ENCODE measurements around the gene ROCK1.
"Not testable (repeated sequence)": the region's sequence is repeated elsewhere in the genome, so short reads cannot be mapped to it uniquely, and the experiment has no call there.

The ROCK1 gene

DNA sequence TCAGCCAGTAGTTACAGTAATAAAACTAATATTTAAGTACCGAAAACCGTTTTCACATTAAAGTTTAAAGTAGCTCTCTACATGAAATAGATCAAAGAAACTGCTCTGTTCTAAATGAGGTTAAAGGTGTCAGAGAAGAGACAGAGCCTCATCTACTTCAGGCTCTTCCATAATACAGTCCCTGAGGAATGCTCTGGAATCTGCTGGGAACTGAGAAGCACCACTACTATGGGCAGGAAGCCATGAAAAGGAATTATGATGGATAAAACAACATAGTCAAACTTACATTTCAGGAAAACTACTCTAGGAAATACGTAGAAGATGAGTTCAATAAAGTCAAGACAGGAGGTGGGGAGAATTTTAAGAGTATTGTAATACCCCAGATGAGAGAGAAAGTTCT, 60.0 kb downstream of the ROCK1 start:
- DNase-seq = no peak

DNA sequence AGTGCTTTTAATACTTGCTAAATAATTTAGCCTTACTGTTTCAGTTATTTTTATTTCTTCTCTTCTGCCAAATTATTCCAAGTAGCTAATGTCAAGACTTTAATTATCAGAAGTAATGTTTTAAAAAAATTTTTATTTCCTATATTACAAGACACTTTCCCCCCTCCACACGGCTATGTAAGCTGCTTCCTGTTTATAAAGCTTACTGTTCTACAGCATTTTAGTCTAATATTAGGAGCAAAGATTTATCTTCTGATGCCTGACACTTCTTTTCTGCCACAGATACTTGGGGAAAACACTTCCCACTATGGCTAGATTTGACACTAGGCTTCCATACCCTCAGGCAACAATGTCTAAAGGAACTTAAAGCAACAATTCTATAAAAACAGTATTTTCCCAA, 62.3 kb downstream of the ROCK1 start:
- no peak for DNase-seq

DNA sequence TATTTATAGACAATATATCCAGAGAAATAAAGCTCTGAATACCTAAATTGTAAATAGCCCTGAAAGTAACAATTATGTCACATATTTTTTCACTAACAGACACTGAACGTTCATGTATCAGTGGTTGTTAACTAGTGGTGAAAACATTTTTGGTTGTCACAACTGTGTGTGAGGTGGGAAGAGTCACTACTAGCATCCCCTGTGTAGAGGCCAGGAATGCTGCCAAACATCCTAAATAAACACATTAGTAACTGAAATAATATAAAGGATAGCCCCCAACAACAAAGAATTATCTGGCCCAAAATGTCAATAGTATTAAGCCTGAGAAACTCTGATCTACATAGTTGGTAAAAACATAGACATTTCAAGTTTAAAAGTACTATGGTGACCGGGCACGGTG, 64.5 kb downstream of the ROCK1 start:
- DNase-seq = no peak

DNA sequence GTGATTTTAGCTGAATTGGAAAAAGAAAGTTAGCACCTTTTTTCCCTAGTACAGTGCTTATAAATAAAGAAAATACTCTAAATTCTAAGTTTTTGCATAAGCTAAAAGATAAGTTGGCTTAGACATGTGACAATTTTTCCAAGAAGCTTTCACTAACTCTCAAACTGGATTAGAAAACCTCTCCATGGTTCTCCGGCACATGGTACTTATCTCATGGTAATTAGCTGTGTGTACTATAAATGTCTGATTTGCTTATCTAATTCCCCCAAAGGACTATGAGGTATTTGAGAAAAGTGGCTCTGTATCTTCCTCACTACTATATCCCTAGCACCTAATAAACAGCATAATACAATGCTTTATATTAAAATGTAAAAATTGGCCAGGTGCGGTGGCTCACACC, 71.1 kb downstream of the ROCK1 start:
- no peak for DNase-seq

DNA sequence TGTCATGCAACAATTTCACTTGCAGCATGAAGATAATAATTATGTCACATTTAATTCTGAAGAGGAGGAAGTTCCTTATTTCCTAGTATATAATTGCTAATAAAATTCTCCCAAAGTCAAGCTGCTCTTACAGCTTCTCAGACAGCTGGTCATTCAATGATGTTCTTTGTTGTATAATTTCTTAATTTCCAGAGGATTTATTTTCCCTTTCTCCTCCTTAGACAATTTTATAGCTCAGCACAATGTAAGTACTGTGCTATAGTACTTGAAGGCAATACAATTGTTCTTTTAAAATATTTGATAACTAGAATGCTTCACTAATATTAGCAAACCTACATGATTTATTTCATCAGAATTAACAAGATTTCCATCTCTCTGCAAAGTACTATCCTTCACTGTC, 73.4 kb downstream of the ROCK1 start:
- DNase-seq = no peak

DNA sequence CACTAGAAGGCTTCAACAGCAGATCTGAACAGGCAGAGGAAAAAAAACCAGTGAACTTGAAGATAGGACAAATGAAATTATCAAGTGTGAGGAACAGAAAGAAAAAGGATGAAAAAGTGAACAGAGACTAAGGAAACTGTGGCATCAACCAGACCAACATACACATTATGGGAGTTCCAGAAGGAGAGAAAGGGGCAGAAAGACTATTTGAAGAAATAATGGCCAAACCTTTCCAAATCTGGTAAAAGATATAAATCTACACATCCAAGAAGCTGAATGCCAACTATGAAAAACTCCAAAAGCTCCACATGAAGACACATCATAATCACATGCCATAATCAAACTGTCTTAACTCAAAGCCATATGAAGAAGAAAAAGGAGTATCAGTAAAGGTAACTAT, 79.8 kb downstream of the ROCK1 start:
- DNase-seq = no peak

DNA sequence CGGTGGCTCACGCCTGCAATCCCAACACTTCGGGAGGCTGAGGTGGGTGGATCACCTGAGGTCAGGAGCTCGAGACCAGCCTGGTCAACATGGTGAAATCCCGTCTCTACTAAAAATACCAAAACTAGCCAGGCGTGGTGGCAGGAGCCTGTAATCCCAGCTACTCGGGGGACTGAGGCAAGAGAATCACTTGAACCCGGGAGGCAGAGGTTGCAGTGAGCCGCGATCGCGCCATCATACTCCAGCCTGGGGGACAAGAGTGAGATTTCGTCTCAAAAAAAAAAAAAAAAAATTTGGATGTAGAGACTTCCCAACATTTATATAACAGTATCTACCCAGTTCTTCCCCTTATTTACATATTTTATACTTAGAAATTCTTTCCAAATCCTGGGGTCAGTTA, 93.4 kb downstream of the ROCK1 start:
- DNase-seq = not testable (repeated sequence)

DNA sequence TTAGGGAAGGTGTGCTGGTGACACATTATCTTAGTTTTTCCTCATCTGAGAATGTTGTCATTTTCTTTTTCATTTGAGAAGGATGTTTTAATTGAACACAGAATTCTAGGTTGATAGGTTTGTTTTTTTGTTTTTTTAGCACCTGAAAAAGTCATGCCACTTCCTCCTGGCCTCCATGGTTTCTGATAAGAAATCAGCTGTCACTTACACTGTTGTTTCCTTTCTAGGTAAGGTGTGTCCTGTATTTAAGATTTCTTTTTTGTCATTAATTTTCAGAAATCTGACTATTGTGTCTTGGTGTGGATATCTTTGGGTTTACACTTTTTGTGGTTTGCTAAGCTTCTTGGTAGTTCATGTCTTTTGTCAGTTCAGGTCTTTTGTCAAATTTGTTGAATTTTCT, 99.3 kb downstream of the ROCK1 start:
- no peak for DNase-seq

DNA sequence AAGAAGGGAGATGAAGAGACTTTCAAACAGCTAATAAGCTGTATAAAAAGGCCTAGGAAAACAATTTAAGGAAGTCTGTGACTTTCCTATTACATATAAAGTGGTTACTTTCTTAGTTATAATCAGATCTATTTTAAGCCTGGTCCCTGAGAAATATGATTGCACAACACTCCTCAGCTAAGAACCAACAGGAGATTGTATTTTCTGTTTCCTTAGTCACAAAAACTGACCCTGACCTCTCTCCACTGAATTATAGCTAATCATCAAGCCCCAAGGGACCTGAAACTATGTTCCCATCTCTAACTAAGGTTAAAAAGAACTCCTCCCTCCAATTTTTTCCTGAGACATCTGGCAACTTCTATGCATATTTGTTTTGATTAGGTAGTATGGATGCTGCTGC, 106.9 kb downstream of the ROCK1 start:
- DNase-seq = no peak

DNA sequence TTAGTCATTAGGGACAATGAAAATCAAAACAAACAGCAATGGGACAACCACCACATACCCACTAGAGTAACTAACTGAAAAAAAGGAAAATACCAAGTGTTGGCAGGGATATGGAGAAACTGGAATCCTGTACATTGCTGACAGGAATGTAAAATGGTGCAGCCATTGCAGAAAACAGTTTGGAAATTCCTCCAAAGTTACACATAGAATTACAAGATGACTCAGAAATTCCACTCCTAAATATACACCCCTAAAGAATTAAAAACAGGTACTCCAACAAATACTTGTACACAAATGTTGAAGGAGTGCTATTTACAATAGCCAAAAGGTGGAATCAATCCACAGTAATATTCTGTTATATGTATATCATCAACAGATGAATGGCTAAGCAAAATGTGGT, 110.9 kb downstream of the ROCK1 start:
- DNase-seq = no peak

DNA sequence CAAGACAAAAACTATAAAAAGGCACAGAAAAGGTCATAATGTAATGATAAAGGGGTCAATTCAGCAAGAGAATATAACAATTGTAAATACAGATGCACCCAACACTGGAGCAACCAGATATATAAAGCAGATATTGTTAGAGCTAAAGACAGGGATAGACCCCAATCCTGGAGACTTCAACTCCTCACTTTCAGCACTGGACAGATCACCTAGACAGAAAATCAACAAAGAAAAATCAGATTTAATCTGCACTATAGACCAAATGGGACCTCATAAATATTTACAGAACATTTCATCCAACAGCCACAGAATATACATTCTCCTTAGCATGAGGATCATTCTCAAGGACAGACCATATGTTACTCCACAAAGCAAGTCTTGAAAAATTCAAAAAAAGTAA, 114.2 kb downstream of the ROCK1 start:
- no peak for DNase-seq

DNA sequence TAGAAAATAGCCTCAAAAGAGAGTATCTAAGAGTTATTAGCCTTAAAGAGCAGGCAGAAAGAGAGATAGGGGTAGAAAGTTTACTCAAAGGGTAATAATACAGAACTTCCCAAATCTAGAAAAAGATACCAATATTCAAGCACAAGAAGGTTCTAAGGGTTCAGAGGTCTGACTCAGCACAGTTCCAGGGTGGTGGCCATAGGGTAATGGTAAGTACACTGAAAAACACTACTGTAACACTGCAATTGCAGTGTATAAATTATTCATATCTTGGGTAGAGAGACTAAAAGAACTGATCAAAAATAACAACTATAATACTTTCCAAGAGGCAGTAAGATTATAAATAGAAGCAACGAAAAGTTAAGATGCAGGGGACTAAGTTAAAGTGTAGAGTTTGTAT, 115.2 kb downstream of the ROCK1 start:
- no peak for DNase-seq

DNA sequence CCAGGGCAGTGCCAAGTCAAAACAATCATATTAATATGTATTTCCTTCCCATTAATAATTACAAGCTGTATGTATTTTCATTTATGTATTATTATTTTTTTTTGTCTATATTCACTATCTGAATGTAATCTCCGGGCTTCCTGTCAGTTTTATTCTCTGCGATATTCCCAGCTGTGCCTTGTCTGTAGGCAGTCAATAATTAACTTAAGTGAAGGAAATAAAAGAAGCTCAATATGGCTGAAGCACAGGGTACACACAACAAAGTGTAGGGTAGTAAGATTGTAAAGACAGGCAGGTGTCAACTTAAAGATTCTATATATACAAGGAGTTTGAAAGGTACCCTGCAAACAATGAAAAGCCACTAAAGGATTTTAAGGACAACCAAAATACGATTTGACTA, 122.9 kb downstream of the ROCK1 start:
- DNase-seq = no peak

DNA sequence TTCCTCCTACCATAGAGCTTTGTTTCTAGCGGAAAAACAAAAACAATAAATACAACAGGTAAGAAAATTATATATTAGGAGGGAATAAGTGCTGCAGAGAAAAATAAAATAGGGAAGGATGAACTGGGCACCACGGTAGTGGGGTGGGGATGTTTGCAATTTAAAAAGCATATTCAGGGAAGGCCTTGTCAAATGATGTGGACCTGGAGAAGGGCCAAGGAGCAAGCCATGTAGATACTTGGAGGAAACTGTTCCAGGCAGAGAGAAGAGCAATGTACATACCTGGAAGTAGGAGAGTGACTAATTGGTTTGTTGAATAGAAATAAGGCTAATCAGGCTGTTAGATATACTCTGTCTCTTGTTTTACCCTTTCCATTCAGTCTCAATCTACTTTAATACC, 136.5 kb downstream of the ROCK1 start:
- no peak for DNase-seq

DNA sequence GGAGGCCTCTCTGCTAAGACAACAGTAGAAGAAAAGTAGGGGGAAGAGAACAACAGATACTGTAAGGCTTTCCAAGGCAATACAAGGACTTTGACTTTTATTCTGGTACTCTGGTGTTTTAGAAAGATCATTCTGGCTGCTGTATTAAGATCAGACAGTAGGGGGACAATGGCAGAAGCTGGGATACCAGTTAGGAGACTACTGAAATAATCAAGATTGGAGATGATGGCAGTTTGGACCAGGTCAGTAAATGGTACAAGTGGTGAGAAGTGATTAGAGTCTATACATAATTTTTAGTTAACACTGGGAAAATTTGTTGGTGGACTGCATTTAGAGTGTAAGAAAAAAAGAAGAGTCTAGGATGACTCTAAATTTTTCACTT, 139.7 kb downstream of the ROCK1 start:
- no peak for DNase-seq

DNA sequence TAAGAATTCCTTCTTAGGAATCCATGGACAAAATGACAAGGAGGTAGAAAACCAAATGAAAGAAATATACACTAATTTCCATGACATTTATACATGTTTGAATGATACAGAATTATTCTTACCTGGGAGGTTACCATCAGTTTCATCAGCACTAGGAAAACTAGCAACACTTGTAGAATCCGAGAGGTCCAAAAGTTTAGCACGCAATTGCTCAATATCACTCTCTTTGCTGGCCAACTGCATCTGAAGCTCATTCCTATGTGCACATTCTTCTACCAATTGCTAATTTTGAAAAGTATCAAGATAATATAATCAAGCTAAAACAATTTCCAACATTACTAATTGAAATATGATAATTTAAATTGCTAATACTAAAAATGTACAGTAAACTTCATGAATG, 144.8 kb downstream of the ROCK1 start:
- DNase-seq = no peak

DNA sequence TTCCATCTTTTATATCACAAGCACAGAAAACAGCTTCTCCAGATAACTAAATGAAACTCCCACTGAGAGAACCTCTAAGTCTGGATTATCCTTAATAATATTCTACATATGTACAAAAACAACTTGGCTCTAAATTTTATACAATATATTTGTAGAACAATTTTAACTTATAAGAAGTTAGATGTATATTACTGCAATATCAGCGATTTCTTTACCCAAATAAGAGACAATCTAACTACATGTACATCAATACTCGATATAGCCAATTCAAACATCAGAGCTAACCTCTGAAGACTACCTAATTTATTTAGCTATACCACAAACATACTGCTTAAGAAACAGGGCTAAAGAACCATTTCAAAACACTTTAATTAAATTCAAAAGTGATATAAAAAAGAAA, 148.6 kb downstream of the ROCK1 start:
- no peak for DNase-seq

DNA sequence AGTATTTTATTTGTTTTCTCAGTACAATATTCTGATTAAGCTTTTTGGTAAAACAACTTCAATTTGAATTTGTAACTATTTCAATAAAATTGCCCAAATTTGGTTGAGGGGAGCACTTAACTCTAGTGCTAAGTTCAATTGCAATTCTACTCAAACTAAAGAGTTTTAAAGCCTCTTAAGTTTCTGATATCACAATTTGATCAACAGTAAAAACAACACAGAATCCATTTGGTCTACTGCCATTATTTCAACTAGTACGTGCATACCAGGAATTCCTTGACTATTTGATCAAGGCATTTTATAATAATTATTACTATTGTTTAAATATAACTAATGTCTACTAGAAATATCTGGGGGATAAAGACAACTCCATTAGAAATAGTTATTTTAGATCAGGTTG, 150.9 kb downstream of the ROCK1 start:
- no peak for DNase-seq

DNA sequence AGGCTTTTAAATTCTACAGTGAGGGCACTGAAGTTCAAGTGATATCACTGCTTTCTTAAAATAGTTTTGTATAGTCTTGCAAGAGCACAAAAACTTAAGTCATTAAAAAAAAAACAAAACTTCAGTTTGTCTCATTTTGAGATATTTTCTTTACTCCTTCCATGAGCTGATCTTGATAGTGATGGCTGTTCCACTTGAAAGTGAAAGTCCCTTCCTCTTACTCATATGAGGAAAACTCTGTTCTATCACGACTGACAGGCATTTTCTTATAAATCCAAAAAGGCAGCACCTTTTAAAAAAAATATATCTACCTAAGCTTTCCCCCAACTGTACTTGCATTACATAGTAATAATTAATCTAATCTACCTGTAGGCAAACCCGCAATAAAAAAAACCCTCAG, 160.8 kb downstream of the ROCK1 start:
- not testable (repeated sequence) for DNase-seq
